Glutamatergic neuron (in vitro differentiated cells): ENCODE data around the gene ZFY. TPM values are rescaled to one million over a fixed set of nuclear protein-coding genes. Genes with fewer than 3 reads are reported as not detected.
"Not testable (repeated sequence)": the region's sequence is repeated elsewhere in the genome, so short reads cannot be mapped to it uniquely, and the experiment has no call there.

Experiments
- DNase-seq: peaks from one replicate; pipeline ENCODE4 v3.0.0; 2022
- H3K27ac Mint-ChIP-seq: one replicate; pipeline ENCODE4 v1.8.0; 2020; ENCODE audit warnings: mild to moderate bottlenecking, mixed read lengths, inconsistent platforms; ENCODE audit not compliant: unreplicated experiment
- H3K27me3 Mint-ChIP-seq: one replicate; pipeline ENCODE4 v1.8.0; 2020; ENCODE audit warnings: mild to moderate bottlenecking, moderate library complexity, mixed read lengths, inconsistent platforms; ENCODE audit not compliant: unreplicated experiment
- H3K36me3 Mint-ChIP-seq: one replicate; pipeline ENCODE4 v1.8.0; 2020; ENCODE audit warnings: mild to moderate bottlenecking, mixed read lengths, inconsistent platforms; ENCODE audit not compliant: unreplicated experiment
- H3K4me1 Mint-ChIP-seq: one replicate; pipeline ENCODE4 v1.8.0; 2020; ENCODE audit warnings: mild to moderate bottlenecking, low read depth, mixed read lengths, inconsistent platforms; ENCODE audit not compliant: unreplicated experiment
- H3K4me3 Mint-ChIP-seq: one replicate; pipeline ENCODE4 v1.8.0; 2020; ENCODE audit warnings: mild to moderate bottlenecking, mixed read lengths, inconsistent platforms; ENCODE audit not compliant: unreplicated experiment
- H3K9me3 Mint-ChIP-seq: one replicate; pipeline ENCODE4 v1.8.0; 2020; ENCODE audit warnings: mild to moderate bottlenecking, moderate library complexity, mixed read lengths, inconsistent platforms; ENCODE audit not compliant: unreplicated experiment
- total RNA-seq: library from RNA; stranded (reverse); fragmentation: NEBNext Ultra II Directional; extraction: Animal tissue kit (Norgen Biotek cat#: 25700); gene quantifications from one replicate; pipeline ENCODE4 v1.2.1, GENCODE V29; 2021; ENCODE audit not compliant: unreplicated experiment
- TF ChIP-seq, protein P1 (sequence below): fragments of 200-600 bp; sonication (generic); IDR thresholded peaks from one replicate; pipeline ENCODE4 v1.5.0; 2021; ENCODE audit not compliant: partially characterized antibody, unreplicated experiment

The ZFY gene
- total RNA-seq, 1 donor from 2014 or later = 18.7 TPM

GRCh38 chrY:3002190-3002589 lies 67.0 kb downstream of the ZFY start:
- no peak for DNase-seq
- TF ChIP-seq, protein P1, sequence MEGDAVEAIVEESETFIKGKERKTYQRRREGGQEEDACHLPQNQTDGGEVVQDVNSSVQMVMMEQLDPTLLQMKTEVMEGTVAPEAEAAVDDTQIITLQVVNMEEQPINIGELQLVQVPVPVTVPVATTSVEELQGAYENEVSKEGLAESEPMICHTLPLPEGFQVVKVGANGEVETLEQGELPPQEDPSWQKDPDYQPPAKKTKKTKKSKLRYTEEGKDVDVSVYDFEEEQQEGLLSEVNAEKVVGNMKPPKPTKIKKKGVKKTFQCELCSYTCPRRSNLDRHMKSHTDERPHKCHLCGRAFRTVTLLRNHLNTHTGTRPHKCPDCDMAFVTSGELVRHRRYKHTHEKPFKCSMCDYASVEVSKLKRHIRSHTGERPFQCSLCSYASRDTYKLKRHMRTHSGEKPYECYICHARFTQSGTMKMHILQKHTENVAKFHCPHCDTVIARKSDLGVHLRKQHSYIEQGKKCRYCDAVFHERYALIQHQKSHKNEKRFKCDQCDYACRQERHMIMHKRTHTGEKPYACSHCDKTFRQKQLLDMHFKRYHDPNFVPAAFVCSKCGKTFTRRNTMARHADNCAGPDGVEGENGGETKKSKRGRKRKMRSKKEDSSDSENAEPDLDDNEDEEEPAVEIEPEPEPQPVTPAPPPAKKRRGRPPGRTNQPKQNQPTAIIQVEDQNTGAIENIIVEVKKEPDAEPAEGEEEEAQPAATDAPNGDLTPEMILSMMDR = no peak
- Mint-ChIP-seq H3K36me3 (no peaks in the 10 kb centered on the region), H3K4me3 (no peak overlapping the region), H3K4me1 (no peaks in the 10 kb centered on the region), H3K9me3 (no peaks in the 10 kb centered on the region), H3K27me3 (no peaks in the 10 kb centered on the region), H3K27ac (no peak overlapping the region)

GRCh38 chrY:3002680-3003515 lies 67.7 kb downstream of the ZFY start:
- Mint-ChIP-seq H3K27me3 (no peaks in the 10 kb centered on the region), H3K4me1 (no peaks in the 10 kb centered on the region), H3K9me3 (no peaks in the 10 kb centered on the region), H3K36me3 (no peaks in the 10 kb centered on the region), H3K4me3 (no peak overlapping the region), H3K27ac (no peak overlapping the region)
- no peak for DNase-seq
- TF ChIP-seq, protein P1 = no peak

DNA sequence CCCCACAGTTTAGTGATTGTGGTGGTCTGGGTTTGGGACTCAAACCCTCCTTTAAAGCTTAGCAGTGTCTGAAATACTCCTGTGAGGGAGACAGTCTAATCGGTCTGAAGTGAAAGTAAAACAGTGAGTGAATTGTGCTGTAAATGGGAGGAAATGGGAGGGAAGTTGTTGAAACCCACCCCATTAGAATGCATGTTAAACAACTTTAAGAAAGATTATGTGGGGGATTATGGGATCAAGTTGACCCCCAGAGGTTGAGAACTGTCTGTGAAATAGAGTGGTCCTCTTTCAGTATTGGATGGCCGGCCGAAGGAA lies 68.3 kb downstream of the ZFY start:
- Mint-ChIP-seq H3K36me3 (no peaks in the 10 kb centered on the region), H3K4me1 (no peaks in the 10 kb centered on the region), H3K9me3 (no peaks in the 10 kb centered on the region), H3K4me3 (no peak overlapping the region), H3K27ac (no peak overlapping the region), H3K27me3 (no peaks in the 10 kb centered on the region)
- no peak for DNase-seq
- TF ChIP-seq, protein P1 = no peak

GRCh38 chrY:3003846-3004245 lies 68.7 kb downstream of the ZFY start:
- Mint-ChIP-seq H3K27me3 (no peaks in the 10 kb centered on the region), H3K27ac (no peak overlapping the region), H3K36me3 (no peaks in the 10 kb centered on the region), H3K9me3 (no peaks in the 10 kb centered on the region), H3K4me1 (no peaks in the 10 kb centered on the region), H3K4me3 (no peak overlapping the region)
- DNase-seq = no peak
- TF ChIP-seq, protein P1 = no peak

DNA sequence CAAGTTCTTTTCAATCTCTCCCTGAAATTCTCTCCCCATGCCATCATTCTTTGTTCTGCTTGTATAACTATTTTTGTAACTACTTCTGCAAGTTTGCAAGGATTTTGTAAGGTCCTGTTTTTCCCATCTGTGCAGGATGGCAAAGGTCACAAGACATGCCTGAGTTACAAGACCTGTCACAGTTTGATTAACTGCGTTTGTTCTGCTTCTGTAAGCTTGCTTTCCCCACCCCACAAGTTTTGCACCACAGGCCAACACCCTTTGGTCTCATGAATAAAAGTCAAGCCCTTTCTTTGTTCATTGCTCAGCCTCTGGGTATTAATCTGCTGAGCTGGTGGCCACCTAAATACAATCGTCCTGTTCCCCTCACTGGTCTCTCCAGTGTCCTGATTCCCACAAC lies 70.8 kb downstream of the ZFY start:
- not testable (repeated sequence) for H3K27ac Mint-ChIP-seq, H3K4me1 Mint-ChIP-seq, H3K27me3 Mint-ChIP-seq, DNase-seq, H3K9me3 Mint-ChIP-seq, H3K4me3 Mint-ChIP-seq, H3K36me3 Mint-ChIP-seq
